Panc1 (cell line): ENCODE data around the gene TBCK. TPM values are rescaled to one million over a fixed set of nuclear protein-coding genes. Genes with fewer than 3 reads are reported as not detected.

Source experiments
- ATAC-seq: fragments of 200-7000 bp; cut with Tn5 transposase; 2 replicates; pipeline ENCODE4 v1.9.1; 2020; ENCODE audit warnings: mild to moderate bottlenecking, moderate library complexity
- BruUV-seq: library from RNA; stranded (reverse); fragments of 400-500 nt; replicated peaks from 2 replicates; lab custom pipeline; 2021; lab: Mats Ljungman, UMichigan
- CTCF ChIA-PET: fragments of 300-600 bp; sonication (Branson Sonifier 250); formaldehyde crosslinking; loops from one replicate; lab custom pipeline; 2022; ENCODE audit warnings: antibody characterized with exemption; lab: Charles Lee
- POLR2A ChIA-PET: fragments of 300-600 bp; sonication (Branson Sonifier 250); formaldehyde crosslinking; loops from one replicate; lab custom pipeline; 2022; ENCODE audit warnings: antibody characterized with exemption; lab: Charles Lee
- DNase-seq: peaks from one replicate; pipeline ENCODE4 v3.0.0-alpha.2; 2010; ENCODE audit warnings: low read depth, low spot score
- H3K27ac ChIP-seq: 2 replicates; pipeline ENCODE4 v1.5.1; 2011; ENCODE audit warnings: mild to moderate bottlenecking, low read length, inconsistent platforms
- H3K27me3 ChIP-seq: fragments of 200-500 bp; sonication (Bioruptor generic); 2 replicates; pipeline ENCODE4 v1.6.0; 2014; ENCODE audit warnings: low read length, inconsistent platforms; ENCODE audit not compliant: control insufficient read depth, insufficient read depth
- H3K36me3 ChIP-seq: fragments of 200-500 bp; sonication (Bioruptor generic); 2 replicates; pipeline ENCODE4 v1.5.1; 2014; ENCODE audit warnings: inconsistent platforms, mild to moderate bottlenecking, low read length, moderate library complexity; ENCODE audit not compliant: control insufficient read depth, insufficient read depth
- H3K4me1 ChIP-seq: 2 replicates; pipeline ENCODE4 v1.5.1; 2011; ENCODE audit warnings: inconsistent platforms, mild to moderate bottlenecking, low read length, moderate library complexity; ENCODE audit not compliant: control insufficient read depth, insufficient read depth
- H3K4me3 ChIP-seq, 2 experiments: 2 replicates each; pipeline ENCODE4 v1.5.1; 2011 to 2012; ENCODE audit warnings: low read depth in 2 of 2, low read length in 2 of 2, mild to moderate bottlenecking in 2 of 2, inconsistent platforms in 1 of 2, moderate library complexity in 1 of 2
- H3K9me3 ChIP-seq: fragments of 200-500 bp; sonication (Bioruptor generic); 2 replicates; pipeline ENCODE4 v1.5.1; 2014; ENCODE audit warnings: low read depth, mild to moderate bottlenecking, inconsistent platforms, low read length, moderate library complexity; ENCODE audit not compliant: control insufficient read depth, insufficient read depth
- CTCF ChIP-seq: fragments of 450-650 bp; IDR thresholded peaks from 2 replicates; pipeline ENCODE4 v1.5.1; 2017; ENCODE audit warnings: mild to moderate bottlenecking
- POLR2AphosphoS5 ChIP-seq: IDR thresholded peaks from 2 replicates; pipeline ENCODE4 v1.6.1; 2012; ENCODE audit warnings: mild to moderate bottlenecking, low read depth, low read length, moderate library complexity
- REST ChIP-seq, 2 experiments: IDR thresholded peaks; 2 replicates each; pipeline ENCODE4 v1.6.1; 2011 to 2012; ENCODE audit warnings: low read depth in 2 of 2, control low read depth in 1 of 2, low read length in 1 of 2, mild to moderate bottlenecking in 1 of 2, moderate library complexity in 1 of 2; ENCODE audit not compliant: insufficient read depth in 1 of 2
- SIN3A ChIP-seq: IDR thresholded peaks from 2 replicates; pipeline ENCODE4 v1.6.1; 2012; ENCODE audit warnings: low read depth, mild to moderate bottlenecking, low read length, moderate library complexity, borderline replicate concordance; ENCODE audit not compliant: insufficient read depth
- TCF7L2 ChIP-seq: IDR thresholded peaks from 2 replicates; pipeline ENCODE4 v1.6.1; 2011; ENCODE audit warnings: mild to moderate bottlenecking, low read depth, low read length, inconsistent platforms
- in situ Hi-C: cut with HindIII; loops from 2 replicates; pipeline ENCODE4 v1.10.0; 2016; ENCODE audit warnings: low sequenced_read_pairs, low pct_unique_long_range_greater_than_20kb
- intact Hi-C: fragments of 100-400 bp; cut with micrococcal nuclease; formaldehyde crosslinking; loops from one replicate; pipeline ENCODE4 v1.10.0; 2022; ENCODE audit not compliant: unreplicated experiment
- total RNA-seq: library from RNA; stranded (reverse); gene quantifications from one replicate; pipeline ENCODE4 v1.2.1, GENCODE V29; 2021; ENCODE audit not compliant: unreplicated experiment

TBCK gene
- total RNA-seq, 1 experiment from 2014 or later: 15.1 TPM

- ATAC-seq (no peak), DNase-seq (no peak)
- in situ Hi-C loops (no loop called here), intact Hi-C loops (no loop called here)
- BruUV-seq: no TSS peak
- no peaks in the 10 kb centered on the region for H3K27me3 ChIP-seq
- H3K4me3 ChIP-seq: no peak overlapping the region
- H3K36me3 ChIP-seq: no peaks in the 10 kb centered on the region
- H3K4me1 ChIP-seq: no peaks in the 10 kb centered on the region
- H3K9me3 ChIP-seq: no peaks in the 10 kb centered on the region
- POLR2A ChIA-PET: no interaction called here
- CTCF ChIA-PET: no interaction called here
- no peak overlapping the region for H3K27ac ChIP-seq
- TF ChIP-seq SIN3A: no peak
- no peak for TF ChIP-seq CTCF
- TF ChIP-seq REST (IDR thresholded peaks at IDR 0.05; ENCODE audit: insufficient read depth in 1 of 2, low read depth in 2 of 2, low read length in 1 of 2): no peak
- TF ChIP-seq TCF7L2: no peak
- no peak for TF ChIP-seq POLR2AphosphoS5
Measured at GRCh38 chr4:106034751-106035150, 281.3 kb downstream of the TBCK start.

- in situ Hi-C loops: no loop called here
- ChIA-PET CTCF (no interaction called here), POLR2A (no interaction called here)
- BruUV-seq: no TSS peak
- H3K27me3 ChIP-seq: no peaks in the 10 kb centered on the region
- DNase-seq (no peak), ATAC-seq (no peak)
- no peak for TF ChIP-seq POLR2AphosphoS5
- no peak overlapping the region for H3K4me3 ChIP-seq
- H3K36me3 ChIP-seq: no peaks in the 10 kb centered on the region
- no peaks in the 10 kb centered on the region for H3K9me3 ChIP-seq
- no peaks in the 10 kb centered on the region for H3K4me1 ChIP-seq
- intact Hi-C loops: no loop called here
- no peak overlapping the region for H3K27ac ChIP-seq
Measured at GRCh38 chr4:106034220-106034619, 281.8 kb downstream of the TBCK start.

GRCh38 chr4:106033469-106033868 lies 282.5 kb downstream of the TBCK start:
- Histone ChIP-seq H3K36me3 (no peaks in the 10 kb centered on the region), H3K9me3 (no peaks in the 10 kb centered on the region), H3K4me3 (no peak overlapping the region), H3K27ac (no peak overlapping the region), H3K4me1 (no peaks in the 10 kb centered on the region), H3K27me3 (no peaks in the 10 kb centered on the region)
- ChIA-PET POLR2A (no interaction called here), CTCF (no interaction called here)
- TF ChIP-seq REST (IDR thresholded peaks at IDR 0.05; ENCODE audit: insufficient read depth in 1 of 2, low read depth in 2 of 2, low read length in 1 of 2): no peak
- no peak for TF ChIP-seq TCF7L2
- no peak for TF ChIP-seq CTCF
- no peak for TF ChIP-seq SIN3A
- no peak for TF ChIP-seq POLR2AphosphoS5
- BruUV-seq: no TSS peak
- DNase-seq (no peak), ATAC-seq (no peak)
- in situ Hi-C loops: no loop called here
- intact Hi-C loops: no loop called here
